Fibroblast of mammary gland (primary cell): Measurements from ENCODE around the gene RBM8A.
"Not testable (repeated sequence)": the region's sequence is repeated elsewhere in the genome, so short reads cannot be mapped to it uniquely, and the experiment has no call there.

Source experiments
- DNase-seq: peaks from one replicate; pipeline ENCODE4 v3.0.0-alpha.2; 2010; ENCODE audit warnings: low read depth
- H3K4me3 ChIP-seq: 2 replicates; pipeline ENCODE4 v1.5.1; 2011; ENCODE audit warnings: low read depth, mild to moderate bottlenecking, low read length, moderate library complexity; ENCODE audit not compliant: control insufficient read depth
- TF ChIP-seq, protein P1 (sequence below): conservative IDR thresholded peaks from 2 replicates; pipeline ENCODE4 v1.5.1; 2011; ENCODE audit warnings: low read depth, low read length, inconsistent platforms; ENCODE audit not compliant: control insufficient read depth, insufficient read depth

The RBM8A gene

DNA sequence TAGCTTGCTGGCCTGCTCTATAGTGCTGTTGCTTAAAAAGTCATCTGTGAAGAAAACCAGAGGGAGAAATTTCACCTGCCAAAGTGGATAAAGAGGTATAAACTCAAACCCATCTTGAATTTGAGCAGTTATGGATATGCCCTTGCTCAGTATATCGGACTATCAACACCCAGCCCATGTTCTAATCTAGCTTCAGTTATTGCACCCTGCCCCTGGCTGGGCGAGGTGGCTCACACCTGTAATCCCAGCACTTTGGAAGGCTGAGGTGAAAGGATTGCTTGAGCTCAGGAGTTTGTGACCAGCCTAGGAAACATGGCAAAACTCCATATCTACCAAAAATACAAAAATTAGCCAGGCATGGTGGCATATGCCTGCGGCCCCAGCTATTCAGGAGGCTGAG is 17.2 kb upstream of the RBM8A start:
- TF ChIP-seq, protein P1, sequence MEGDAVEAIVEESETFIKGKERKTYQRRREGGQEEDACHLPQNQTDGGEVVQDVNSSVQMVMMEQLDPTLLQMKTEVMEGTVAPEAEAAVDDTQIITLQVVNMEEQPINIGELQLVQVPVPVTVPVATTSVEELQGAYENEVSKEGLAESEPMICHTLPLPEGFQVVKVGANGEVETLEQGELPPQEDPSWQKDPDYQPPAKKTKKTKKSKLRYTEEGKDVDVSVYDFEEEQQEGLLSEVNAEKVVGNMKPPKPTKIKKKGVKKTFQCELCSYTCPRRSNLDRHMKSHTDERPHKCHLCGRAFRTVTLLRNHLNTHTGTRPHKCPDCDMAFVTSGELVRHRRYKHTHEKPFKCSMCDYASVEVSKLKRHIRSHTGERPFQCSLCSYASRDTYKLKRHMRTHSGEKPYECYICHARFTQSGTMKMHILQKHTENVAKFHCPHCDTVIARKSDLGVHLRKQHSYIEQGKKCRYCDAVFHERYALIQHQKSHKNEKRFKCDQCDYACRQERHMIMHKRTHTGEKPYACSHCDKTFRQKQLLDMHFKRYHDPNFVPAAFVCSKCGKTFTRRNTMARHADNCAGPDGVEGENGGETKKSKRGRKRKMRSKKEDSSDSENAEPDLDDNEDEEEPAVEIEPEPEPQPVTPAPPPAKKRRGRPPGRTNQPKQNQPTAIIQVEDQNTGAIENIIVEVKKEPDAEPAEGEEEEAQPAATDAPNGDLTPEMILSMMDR, result no peak
- no peak overlapping the region for H3K4me3 ChIP-seq
- DNase-seq, result no peak

DNA sequence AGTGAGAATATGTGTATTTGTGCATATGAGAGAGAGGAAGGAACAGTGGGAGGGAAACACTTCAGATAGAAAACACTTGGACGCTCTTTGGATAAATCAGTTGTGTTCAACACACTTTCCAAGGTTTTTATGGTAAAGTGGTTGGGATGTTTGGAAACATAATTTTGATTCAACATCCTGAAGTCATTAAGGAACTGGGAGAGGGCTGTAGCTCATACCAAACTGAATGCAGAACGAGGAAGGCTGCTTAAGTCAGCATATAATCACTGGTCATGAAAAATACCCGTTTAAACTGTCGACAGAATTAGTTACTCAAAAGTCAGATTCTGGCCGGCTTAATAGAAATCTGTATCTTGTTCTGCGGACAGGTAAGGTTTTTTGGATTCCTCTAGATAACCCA is 15.6 kb upstream of the RBM8A start:
- no peak overlapping the region for H3K4me3 ChIP-seq
- TF ChIP-seq, protein P1, result no peak
- DNase-seq, result no peak

DNA sequence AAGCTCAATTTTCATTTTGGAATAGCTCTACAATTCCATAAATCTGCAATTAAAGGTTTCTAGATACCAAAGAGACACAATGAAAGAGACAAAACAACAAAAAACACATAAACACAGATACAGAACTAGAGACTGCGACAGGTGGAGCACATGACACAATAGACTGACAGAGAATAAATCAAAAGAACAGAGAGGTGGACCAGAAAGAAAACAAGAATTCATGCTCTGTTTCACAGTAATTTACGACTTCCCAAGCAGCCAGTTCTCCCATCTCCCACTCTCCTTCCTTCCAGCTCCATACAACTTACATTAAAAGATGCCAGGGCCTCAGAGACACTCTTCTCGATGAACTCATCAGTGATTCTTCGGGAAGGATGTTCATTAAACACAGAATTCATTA is 15.1 kb upstream of the RBM8A start:
- DNase-seq, result no peak
- no peak overlapping the region for H3K4me3 ChIP-seq
- TF ChIP-seq, protein P1, result no peak

DNA sequence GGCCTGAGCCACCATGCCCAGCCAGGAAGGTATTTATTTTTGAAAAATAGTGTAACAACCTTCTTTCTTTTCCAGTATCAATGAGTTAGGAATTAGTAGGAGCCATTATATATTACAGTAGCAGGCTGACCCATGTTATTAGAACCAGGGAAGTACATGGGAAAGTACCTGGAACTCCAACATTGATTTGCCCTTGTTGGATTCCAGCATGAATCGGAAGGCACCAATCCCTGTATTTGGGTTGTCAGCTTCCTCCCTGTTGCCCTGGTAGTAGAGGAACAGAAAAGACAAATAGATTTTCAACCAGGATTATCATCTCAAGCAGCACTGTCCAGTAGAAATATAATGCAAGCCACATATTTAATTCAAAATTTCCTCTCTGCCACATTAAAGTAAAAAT is 10.2 kb upstream of the RBM8A start:
- TF ChIP-seq, protein P1, result no peak
- no peak overlapping the region for H3K4me3 ChIP-seq
- DNase-seq, result no peak

DNA sequence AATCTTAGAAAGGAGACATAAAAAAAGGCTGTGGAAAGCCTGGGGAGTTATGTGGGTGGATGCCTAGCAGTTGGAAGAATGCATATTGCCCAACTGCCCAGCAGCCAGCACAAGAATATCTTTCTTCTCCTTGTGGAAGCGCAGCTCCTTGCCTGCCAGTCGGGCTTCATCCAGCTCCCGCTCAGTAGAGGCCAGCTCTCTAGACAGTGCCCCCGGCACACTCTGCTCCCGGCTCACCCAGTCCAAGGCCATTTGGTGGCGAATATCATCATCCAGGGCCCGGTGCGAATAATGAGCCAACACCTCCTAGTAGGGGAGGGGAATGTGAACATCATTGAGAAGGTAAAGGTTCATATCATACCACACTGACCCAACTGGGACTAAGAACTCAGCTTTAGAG is 9.0 kb upstream of the RBM8A start:
- no peak for DNase-seq
- TF ChIP-seq, protein P1, result no peak
- H3K4me3 ChIP-seq, result no peak overlapping the region

DNA sequence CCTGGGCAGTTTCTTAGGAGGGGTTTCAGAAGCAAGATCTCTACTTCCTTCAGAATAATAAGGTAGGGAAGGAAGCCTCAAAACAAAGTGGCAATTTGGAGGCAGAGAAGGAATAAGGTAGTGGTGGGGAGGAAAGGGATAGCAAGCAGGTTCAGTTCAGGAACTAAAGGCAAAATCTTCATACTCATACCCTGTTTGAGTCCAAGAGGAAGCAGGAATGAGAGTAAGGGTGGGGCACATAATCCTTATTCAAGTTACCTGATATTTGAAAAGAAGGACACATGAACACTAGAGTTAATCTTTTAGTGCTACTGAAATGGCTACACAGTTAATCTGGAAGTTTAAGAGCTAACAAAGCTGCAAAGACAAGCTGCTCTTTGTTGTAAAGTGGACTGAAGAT is 8.4 kb upstream of the RBM8A start:
- DNase-seq, result no peak
- no peak overlapping the region for H3K4me3 ChIP-seq
- TF ChIP-seq, protein P1, result no peak

DNA sequence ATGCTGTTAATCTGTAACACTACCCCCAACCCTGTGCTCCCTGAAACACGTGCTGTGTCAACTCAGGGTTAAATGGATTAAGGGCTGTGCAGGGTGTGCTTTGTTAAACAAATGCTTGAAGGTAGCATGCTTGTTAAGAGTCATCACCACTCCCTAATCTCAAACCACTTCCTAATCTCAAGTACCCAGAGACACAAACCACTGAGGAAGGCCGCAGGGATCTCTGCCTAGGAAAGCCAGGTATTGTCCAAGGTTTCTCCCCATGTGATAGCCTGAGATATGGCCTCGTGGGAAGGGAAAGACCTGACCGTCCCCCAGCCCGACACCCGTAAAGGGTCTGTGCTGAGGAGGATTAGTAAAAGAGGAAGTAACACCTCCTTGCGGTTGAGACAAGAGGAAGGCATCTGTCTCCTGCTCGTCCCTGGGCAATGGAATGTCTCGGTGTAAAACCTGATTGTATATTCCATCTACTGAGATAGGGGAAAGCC is 5.3 kb upstream of the RBM8A start:
- H3K4me3 ChIP-seq, DNase-seq: not testable (repeated sequence)
